Spleen (tissue), 7 donors: Measurements from ENCODE around the gene SH2D3C.

Experiments
- POLR2A ChIP-seq, 3 donors: fragments of 450-650 bp; IDR thresholded peaks; one replicate each; pipeline ENCODE4 v1.5.1; 2017; ENCODE audit warnings: antibody characterized with exemption in 3 of 3, mild to moderate bottlenecking in 1 of 3
- POLR2AphosphoS5 ChIP-seq, 3 donors: sonication (generic); formaldehyde crosslinking; IDR thresholded peaks; one replicate each; pipeline ENCODE4 v1.5.1; 2017; ENCODE audit warnings: antibody characterized with exemption in 3 of 3
- TF ChIP-seq, protein P1 (sequence below), 11 experiments: fragments of 200-600 bp in 7 of 11; fragments of 450-650 bp in 4 of 11; sonication (generic) in 4 of 11; IDR thresholded peaks in 8 of 11; conservative IDR thresholded peaks in 3 of 11; 1 replicate in 7 of 11; 2 replicates in 4 of 11; pipeline versions ENCODE4 v1.4.0 to v1.8.0; 2016 to 2021; ENCODE audit warnings: antibody characterized with exemption in 11 of 11, inconsistent platforms in 4 of 11, mild to moderate bottlenecking in 1 of 11
- donor health status: DM: no; HTN: no; CAD: no; lungs with moderate emphysema.
- donor health status: DM: no; HTN: no; CAD: no.
- donor health status: DM: no; HTN: no; CAD: no.

- TF ChIP-seq POLR2AphosphoS5 (IDR thresholded peaks at IDR 0.05) (no peak), POLR2A (IDR thresholded peaks at IDR 0.05) (no peak)
- TF ChIP-seq, protein P1, sequence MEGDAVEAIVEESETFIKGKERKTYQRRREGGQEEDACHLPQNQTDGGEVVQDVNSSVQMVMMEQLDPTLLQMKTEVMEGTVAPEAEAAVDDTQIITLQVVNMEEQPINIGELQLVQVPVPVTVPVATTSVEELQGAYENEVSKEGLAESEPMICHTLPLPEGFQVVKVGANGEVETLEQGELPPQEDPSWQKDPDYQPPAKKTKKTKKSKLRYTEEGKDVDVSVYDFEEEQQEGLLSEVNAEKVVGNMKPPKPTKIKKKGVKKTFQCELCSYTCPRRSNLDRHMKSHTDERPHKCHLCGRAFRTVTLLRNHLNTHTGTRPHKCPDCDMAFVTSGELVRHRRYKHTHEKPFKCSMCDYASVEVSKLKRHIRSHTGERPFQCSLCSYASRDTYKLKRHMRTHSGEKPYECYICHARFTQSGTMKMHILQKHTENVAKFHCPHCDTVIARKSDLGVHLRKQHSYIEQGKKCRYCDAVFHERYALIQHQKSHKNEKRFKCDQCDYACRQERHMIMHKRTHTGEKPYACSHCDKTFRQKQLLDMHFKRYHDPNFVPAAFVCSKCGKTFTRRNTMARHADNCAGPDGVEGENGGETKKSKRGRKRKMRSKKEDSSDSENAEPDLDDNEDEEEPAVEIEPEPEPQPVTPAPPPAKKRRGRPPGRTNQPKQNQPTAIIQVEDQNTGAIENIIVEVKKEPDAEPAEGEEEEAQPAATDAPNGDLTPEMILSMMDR (IDR thresholded peaks at IDR 0.05 in 8 of 11, conservative IDR thresholded peaks at IDR 0.05 in 3 of 11), result no peak
Observed at GRCh38 chr9:127700594-127701255, 77.7 kb downstream of the SH2D3C start.
